Naive thymus-derived CD8-positive, alpha-beta T cell (primary cell): ENCODE results near the gene MFGE8. TPM values are rescaled to one million over a fixed set of nuclear protein-coding genes. Genes with fewer than 3 reads are reported as not detected.

Source experiments
- ATAC-seq, 2 donors: fragments of 150-1000 bp; cut with Tn5 transposase in 1 of 2; sonication (Bioruptor Pico), chemical (Tn5 transposase) in 1 of 2; 1 replicate in 1 of 2; 2 replicates in 1 of 2; pipeline ENCODE4 v1.10.0; 2021; ENCODE audit warnings: mild to moderate bottlenecking in 2 of 2, moderate library complexity in 2 of 2
- POLR2A ChIA-PET: fragments of 350-600 bp; sonication (Branson Sonifier 250); formaldehyde crosslinking; loops from one replicate; lab custom pipeline; 2021; ENCODE audit warnings: antibody characterized with exemption; lab: Charles Lee
- DNase-seq, 10 donors: peaks; one replicate each; pipeline versions ENCODE4 v3.0.0 to v3.0.0-alpha.2; 2020 to 2022
- H3K27ac Mint-ChIP-seq, 10 donors: one replicate each; pipeline ENCODE4 v1.8.0; 2020 to 2022; ENCODE audit warnings: mild to moderate bottlenecking in 10 of 10, mixed read lengths in 10 of 10, moderate library complexity in 4 of 10, inconsistent platforms in 1 of 10
- H3K27me3 Mint-ChIP-seq, 5 donors: one replicate each; pipeline ENCODE4 v1.8.0; 2021 to 2022; ENCODE audit warnings: mixed read lengths in 5 of 5
- H3K36me3 Mint-ChIP-seq, 3 donors: one replicate each; pipeline ENCODE4 v1.8.0; 2020 to 2022; ENCODE audit warnings: mixed read lengths in 3 of 3, mild to moderate bottlenecking in 2 of 3, inconsistent platforms in 1 of 3
- H3K4me1 Mint-ChIP-seq, 4 donors: one replicate each; pipeline ENCODE4 v1.8.0; 2021 to 2022; ENCODE audit warnings: mixed read lengths in 4 of 4
- H3K4me3 Mint-ChIP-seq, 10 donors: one replicate each; pipeline ENCODE4 v1.8.0; 2020 to 2022; ENCODE audit warnings: mild to moderate bottlenecking in 10 of 10, mixed read lengths in 10 of 10, moderate library complexity in 6 of 10, inconsistent platforms in 1 of 10
- H3K9me3 Mint-ChIP-seq, 9 donors: one replicate each; pipeline ENCODE4 v1.8.0; 2020 to 2022; ENCODE audit warnings: mixed read lengths in 9 of 9, mild to moderate bottlenecking in 3 of 9, inconsistent platforms in 1 of 9, moderate library complexity in 1 of 9
- polyA plus RNA-seq, 3 donors: library from polyadenylated mRNA; unstranded; fragments of 300-500 nt; fragmentation: Illumina TruSeq; gene quantifications; one replicate each; pipeline ENCODE4 v1.2.3, GENCODE V29; 2021
- total RNA-seq, 8 experiments: library from RNA in 2 of 8; stranded (reverse) in 2 of 8; gene quantifications; one replicate each; pipeline ENCODE4 v1.2.3 and lab custom pipeline; 2021 to 2026

Gene MFGE8
- total and polyA plus RNA-seq, 5 experiments from 2014 or later: 3.4 to 235 (median 11.2) TPM

GRCh38 chr15:88896333-88897033, 16.7 kb downstream of the MFGE8 start:
- Mint-ChIP-seq H3K27ac (peak overlapping the region in 9 of 10 donors; percentile 63 to 91 (median 76)), H3K36me3 (peaks cover 0 to 13% (median 0%) of the 10 kb centered on the region in 3 donors), H3K9me3 (no peaks in the 10 kb centered on the region), H3K4me1 (peaks cover 22 to 44% (median 34%) of the 10 kb centered on the region in 4 donors), H3K4me3 (peak overlapping the region; percentile 16 to 84 (median 70)), H3K27me3 (peaks cover 0 to 3% (median 0%) of the 10 kb centered on the region in 5 donors)
- DNase-seq (peak in 4 of 10 donors; percentile 15 to 37 (median 22)), ATAC-seq (no peak)
- POLR2A ChIA-PET: interaction anchor here (0.5 to 2.5 kb wide), 4 partner anchors 16 to 310 kb away, joined by 3 to 15 read pairs (median 6); partner anchors contain the start of gene MFGE8

GRCh38 chr15:88894819-88895767, 18.1 kb downstream of the MFGE8 start, which contains the start of gene HAPLN3:
Gene HAPLN3, minus strand, starts transcription at chr15:88895544. Its CDS starts 8,246 bp downstream, at chr15:88887298.
- no peaks in the 10 kb centered on the region for H3K9me3 Mint-ChIP-seq
- POLR2A ChIA-PET: interaction anchor here (0.6 to 2.5 kb wide), 8 partner anchors 9 to 277 kb away, joined by 3 to 30 read pairs (median 4); no protein-coding TSS in a partner anchor
- peak; percentile 18 to 71 (median 42) for DNase-seq
- H3K4me3 Mint-ChIP-seq: peak within 1 kb of the TSS; percentile 77 to 97 (median 92)
- peaks cover 0 to 3% (median 0%) of the 10 kb centered on the region in 5 donors for H3K27me3 Mint-ChIP-seq
- H3K4me1 Mint-ChIP-seq: peaks cover 17 to 47% (median 35%) of the 10 kb centered on the region in 4 donors
- H3K36me3 Mint-ChIP-seq: peaks cover 0 to 19% (median 5%) of the 10 kb centered on the region in 3 donors
- peak; percentile 40 to 45 for ATAC-seq
- peak within 1 kb of the TSS; percentile 78 to 96 (median 91) for H3K27ac Mint-ChIP-seq

- Mint-ChIP-seq H3K4me3 (peak overlapping the region; percentile 77 to 97 (median 92)), H3K9me3 (no peaks in the 10 kb centered on the region), H3K36me3 (peaks cover 0 to 24% (median 5%) of the 10 kb centered on the region in 3 donors), H3K27me3 (peaks cover 0 to 3% (median 0%) of the 10 kb centered on the region in 5 donors), H3K4me1 (peaks cover 20 to 50% (median 38%) of the 10 kb centered on the region in 4 donors), H3K27ac (peak overlapping the region in 8 of 10 donors; percentile 40 to 95 (median 90))
- POLR2A ChIA-PET: interaction anchor here (1.2 to 2.5 kb wide), 5 partner anchors 10 to 270 kb away, joined by 3 to 30 read pairs (median 5); no protein-coding TSS in a partner anchor
- ATAC-seq (peak; percentile 58 to 70), DNase-seq (peak; percentile 75 to 91 (median 84))
Observed at GRCh38 chr15:88894348-88894818, 18.8 kb downstream of the MFGE8 start.

DNA sequence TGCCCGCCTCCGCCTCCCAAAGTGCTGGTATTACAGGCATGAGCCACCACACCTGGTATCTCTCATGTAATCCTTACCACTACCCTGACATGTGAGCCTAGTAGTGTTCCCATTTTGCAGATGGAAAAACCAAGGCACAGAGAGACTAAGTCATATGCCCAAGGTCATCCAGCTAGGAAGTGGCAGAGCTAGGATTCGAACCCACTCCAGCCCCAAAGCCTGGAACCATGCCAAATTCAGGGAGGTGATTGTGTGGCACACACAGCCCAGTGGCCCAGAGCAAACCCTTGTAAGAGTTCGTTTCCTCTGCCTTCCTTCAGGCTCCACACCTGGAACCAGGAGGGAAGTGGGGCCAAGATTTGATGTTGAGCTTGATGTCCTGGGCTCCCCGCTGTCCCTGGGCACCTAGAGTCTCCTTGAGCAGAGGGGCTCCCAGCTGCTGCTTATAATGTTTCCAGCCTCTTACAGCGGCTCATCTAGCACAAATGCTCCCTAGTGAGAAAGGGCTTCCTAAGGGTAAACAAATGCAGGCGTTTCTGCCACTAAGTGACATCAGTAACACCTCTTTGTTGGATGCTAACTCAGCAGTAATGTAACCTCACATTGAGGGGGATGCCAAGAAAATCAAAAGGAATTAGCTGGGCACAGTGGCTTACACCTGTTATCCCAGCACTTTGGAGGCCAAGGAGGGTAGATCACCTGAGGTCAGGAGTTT, 21.5 kb downstream of the MFGE8 start:
- H3K4me3 Mint-ChIP-seq: no peak overlapping the region
- ATAC-seq (no peak), DNase-seq (no peak)
- H3K9me3 Mint-ChIP-seq: no peaks in the 10 kb centered on the region
- POLR2A ChIA-PET: interaction anchor here (0.6 to 2.2 kb wide), 3 partner anchors 13 to 126 kb away, joined by 3 to 12 read pairs (median 3); no protein-coding TSS in a partner anchor
- H3K27me3 Mint-ChIP-seq: peaks cover 0 to 3% (median 0%) of the 10 kb centered on the region in 5 donors
- peaks cover 0 to 46% (median 5%) of the 10 kb centered on the region in 3 donors for H3K36me3 Mint-ChIP-seq
- peak overlapping the region in 1 of 10 donors; percentile 34 for H3K27ac Mint-ChIP-seq
- H3K4me1 Mint-ChIP-seq: peaks cover 15 to 34% (median 25%) of the 10 kb centered on the region in 4 donors

DNA sequence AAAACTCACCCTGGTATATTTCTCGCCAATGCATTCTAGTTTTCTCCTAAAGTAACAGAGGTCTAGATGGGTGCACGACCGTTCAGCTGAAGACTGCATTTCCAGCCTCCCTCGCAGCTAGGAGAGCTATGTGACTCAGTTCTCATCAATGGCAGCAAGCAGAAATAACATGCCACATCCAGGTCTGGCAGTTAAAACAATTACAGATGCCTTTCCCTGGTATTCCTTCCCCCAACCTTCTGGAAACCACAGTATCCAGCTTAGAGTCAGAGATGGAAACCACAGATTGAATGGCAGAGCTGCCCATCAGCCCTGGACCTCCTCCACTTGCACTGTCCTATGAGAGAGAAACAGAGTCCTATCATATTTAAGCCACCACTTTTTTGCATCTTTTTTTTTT, 22.7 kb downstream of the MFGE8 start:
- no peak overlapping the region for H3K4me3 Mint-ChIP-seq
- H3K27ac Mint-ChIP-seq: peak overlapping the region in 1 of 10 donors; percentile 24
- ATAC-seq (no peak), DNase-seq (no peak)
- peaks cover 0 to under 1% (median 0%) of the 10 kb centered on the region in 5 donors for H3K27me3 Mint-ChIP-seq
- peaks cover 9 to 27% (median 16%) of the 10 kb centered on the region in 4 donors for H3K4me1 Mint-ChIP-seq
- H3K9me3 Mint-ChIP-seq: no peaks in the 10 kb centered on the region
- peaks cover 0 to 57% (median 5%) of the 10 kb centered on the region in 3 donors for H3K36me3 Mint-ChIP-seq
- POLR2A ChIA-PET: no interaction called here

DNA sequence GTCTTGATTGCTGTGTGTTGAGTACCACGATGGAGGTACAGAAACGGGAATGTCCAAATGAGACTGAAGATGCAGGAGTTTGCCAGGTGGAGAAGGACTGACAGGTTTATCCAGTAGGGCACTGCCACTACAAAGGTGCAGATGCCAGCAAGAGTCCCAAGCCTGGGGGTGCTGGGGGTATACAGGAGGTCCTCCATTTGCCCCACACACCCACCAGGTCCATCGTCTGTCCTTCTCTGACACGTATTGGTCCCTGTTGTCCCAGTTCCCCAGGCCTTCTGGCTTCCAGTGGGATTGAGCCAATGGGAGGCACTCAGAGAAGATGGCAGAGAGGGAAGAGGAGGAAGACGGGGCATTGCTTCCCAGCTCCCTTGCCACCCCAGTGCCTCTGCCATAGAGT, 24.5 kb downstream of the MFGE8 start:
- DNase-seq: no peak
- Mint-ChIP-seq H3K27me3 (no peaks in the 10 kb centered on the region), H3K27ac (peak overlapping the region in 1 of 10 donors; percentile 13), H3K4me1 (peaks cover 7 to 25% (median 11%) of the 10 kb centered on the region in 4 donors), H3K4me3 (no peak overlapping the region), H3K9me3 (no peaks in the 10 kb centered on the region), H3K36me3 (peaks cover 5 to 73% (median 10%) of the 10 kb centered on the region in 3 donors)
- ATAC-seq: no peak
- POLR2A ChIA-PET: no interaction called here

DNA sequence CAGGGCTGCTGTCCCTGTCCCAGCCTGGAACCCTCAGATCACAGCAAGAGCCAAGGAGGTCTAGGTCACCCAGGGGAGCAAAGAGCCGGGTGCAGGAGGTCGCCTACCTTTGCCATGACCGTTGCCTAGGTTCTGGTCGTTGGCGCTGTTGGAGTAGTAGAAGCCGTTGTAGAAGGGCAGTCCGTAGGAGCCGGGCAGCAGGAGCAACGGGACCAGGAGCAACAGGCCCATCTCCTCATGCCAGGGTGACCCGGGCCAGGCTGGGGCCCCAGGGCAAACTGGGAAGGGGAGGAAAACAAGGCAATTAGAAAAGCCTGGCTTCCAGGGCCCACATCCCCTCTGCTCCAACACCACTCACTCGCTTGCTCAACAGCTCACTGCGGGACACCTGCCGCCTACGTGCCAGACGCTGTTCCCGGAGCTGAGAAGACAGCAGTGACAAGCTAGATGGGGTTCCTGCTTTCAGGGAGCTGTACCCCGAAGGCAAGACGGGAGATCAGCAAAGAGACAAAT, 26.1 kb downstream of the MFGE8 start:
- Mint-ChIP-seq H3K9me3 (no peaks in the 10 kb centered on the region), H3K36me3 (peaks cover 5 to 83% (median 16%) of the 10 kb centered on the region in 3 donors), H3K4me3 (no peak overlapping the region), H3K27me3 (no peaks in the 10 kb centered on the region), H3K27ac (peak overlapping the region in 1 of 10 donors; percentile 47), H3K4me1 (peaks cover 2 to 25% (median 10%) of the 10 kb centered on the region in 4 donors)
- ATAC-seq (no peak), DNase-seq (no peak)
- POLR2A ChIA-PET: no interaction called here

DNA sequence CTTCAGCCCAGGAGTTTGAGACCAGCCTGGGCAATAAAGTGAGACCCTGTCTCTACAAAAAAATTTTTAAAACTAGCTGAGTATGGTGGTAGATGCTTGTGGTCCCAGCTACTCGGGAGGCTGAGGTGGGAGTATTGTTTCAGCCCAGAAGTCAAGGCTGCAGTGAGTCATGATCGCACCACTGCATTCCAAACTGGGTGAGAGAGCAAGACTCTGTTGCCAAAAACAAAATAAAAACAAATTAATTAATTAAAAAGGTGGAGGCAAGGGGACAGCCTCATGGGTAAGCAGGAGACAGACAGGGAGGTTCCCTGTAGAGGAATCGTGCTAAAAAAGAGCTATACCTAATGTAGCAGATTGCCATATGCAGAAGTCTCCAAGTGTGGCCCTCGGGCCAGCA, 30.4 kb downstream of the MFGE8 start:
- no peaks in the 10 kb centered on the region for H3K9me3 Mint-ChIP-seq
- no peak for DNase-seq
- H3K4me1 Mint-ChIP-seq: peaks cover 0 to 20% (median 7%) of the 10 kb centered on the region in 4 donors
- POLR2A ChIA-PET: no interaction called here
- peak overlapping the region in 1 of 10 donors; percentile 49 for H3K27ac Mint-ChIP-seq
- peaks cover 5 to 86% (median 21%) of the 10 kb centered on the region in 3 donors for H3K36me3 Mint-ChIP-seq
- no peaks in the 10 kb centered on the region for H3K27me3 Mint-ChIP-seq
- no peak for ATAC-seq
- H3K4me3 Mint-ChIP-seq: no peak overlapping the region

DNA sequence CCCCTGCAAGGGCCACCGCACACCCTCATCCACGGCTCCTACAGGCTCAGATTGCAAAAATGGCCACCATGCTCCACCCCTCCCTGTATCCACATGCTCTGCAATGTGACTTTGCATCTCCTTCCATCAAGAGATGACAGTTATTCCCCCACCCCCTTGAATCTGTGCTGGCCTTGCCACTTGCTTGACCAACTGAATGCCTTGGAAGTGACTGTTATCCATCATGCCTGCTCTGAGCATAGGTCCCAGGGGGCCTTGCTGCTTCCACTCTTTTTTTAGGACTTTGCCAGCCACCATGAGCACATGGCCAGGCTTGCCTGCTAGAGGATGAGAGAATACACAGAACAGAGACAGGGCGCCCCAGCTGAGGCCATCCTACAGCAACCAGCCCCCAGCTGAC, 31.4 kb downstream of the MFGE8 start:
- no peaks in the 10 kb centered on the region for H3K27me3 Mint-ChIP-seq
- peaks cover 5 to 82% (median 24%) of the 10 kb centered on the region in 3 donors for H3K36me3 Mint-ChIP-seq
- H3K9me3 Mint-ChIP-seq: no peaks in the 10 kb centered on the region
- POLR2A ChIA-PET: no interaction called here
- H3K4me1 Mint-ChIP-seq: peaks cover 0 to 19% (median 7%) of the 10 kb centered on the region in 4 donors
- no peak for ATAC-seq
- H3K27ac Mint-ChIP-seq: peak overlapping the region in 6 of 10 donors; percentile 22 to 80 (median 52)
- H3K4me3 Mint-ChIP-seq: no peak overlapping the region
- DNase-seq: no peak

DNA sequence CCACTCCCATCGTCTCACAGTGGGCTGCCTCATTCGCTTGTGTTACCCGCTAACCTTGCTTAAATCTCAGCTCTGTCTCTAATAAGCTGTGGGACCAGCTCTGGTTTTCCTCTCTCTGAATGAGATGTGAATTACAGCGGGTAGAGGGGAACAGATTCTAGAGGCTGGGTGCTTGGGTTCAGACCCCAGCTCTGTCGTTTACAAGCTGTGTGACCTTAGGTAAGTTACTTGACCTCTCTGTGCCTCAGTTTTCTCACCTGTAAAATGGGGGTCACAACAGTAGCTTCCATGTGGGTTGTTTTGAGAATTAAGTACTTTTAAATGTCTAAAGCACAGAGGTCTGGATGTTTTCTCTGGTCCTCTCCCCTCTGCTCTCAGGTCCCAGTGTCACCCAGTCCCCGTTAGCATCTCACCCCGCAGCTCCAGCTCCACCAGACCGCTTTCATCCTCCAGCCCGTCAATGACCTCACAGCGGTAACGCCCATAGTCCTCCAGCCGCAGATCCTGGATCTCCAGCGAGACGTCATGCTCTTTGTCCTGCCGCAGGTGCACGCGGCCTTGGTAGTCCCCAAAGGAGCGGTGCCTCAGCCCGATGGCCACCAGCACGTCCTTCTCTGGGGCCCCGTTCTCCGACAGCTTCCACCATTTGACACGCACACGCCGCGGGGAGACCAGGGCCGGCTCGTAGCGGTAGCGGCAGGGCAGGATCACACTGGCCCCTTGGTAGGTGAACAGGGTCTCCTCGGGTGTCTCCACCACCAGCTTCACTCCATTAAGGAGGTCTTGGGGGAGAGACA, 32.0 kb downstream of the MFGE8 start:
- no peaks in the 10 kb centered on the region for H3K27me3 Mint-ChIP-seq
- H3K9me3 Mint-ChIP-seq: no peaks in the 10 kb centered on the region
- peaks cover 5 to 82% (median 30%) of the 10 kb centered on the region in 3 donors for H3K36me3 Mint-ChIP-seq
- no peak for DNase-seq
- peak overlapping the region in 2 of 10 donors; percentile 41 to 80 for H3K27ac Mint-ChIP-seq
- POLR2A ChIA-PET: interaction anchor here (0.6 to 1.0 kb wide), 2 partner anchors 14 to 124 kb away, joined by 3 read pairs; partner anchors contain the start of gene HAPLN3
- no peak for ATAC-seq
- no peak overlapping the region for H3K4me3 Mint-ChIP-seq
- peaks cover 0 to 20% (median 7%) of the 10 kb centered on the region in 4 donors for H3K4me1 Mint-ChIP-seq
